HEK293 (cell line): ENCODE measurements around the gene CTSF.

Source experiments
- CTCF ChIA-PET: fragments of 350-600 bp; formaldehyde crosslinking; extraction: SDS; loops from one replicate; lab custom pipeline; 2021; ENCODE audit warnings: antibody characterized with exemption; lab: Yijun Ruan, JAX
- POLR2A ChIA-PET: fragments of 300-600 bp; formaldehyde crosslinking; extraction: SDS; loops from one replicate; lab custom pipeline; 2020; ENCODE audit warnings: antibody characterized with exemption, inconsistent platforms; lab: Yijun Ruan, JAX
- H3K27ac ChIP-seq: fragments of 200-500 bp; sonication (Bioruptor generic); 2 replicates; pipeline ENCODE4 v1.5.1; 2014; ENCODE audit warnings: low read depth, low read length, control low read depth, inconsistent platforms; ENCODE audit errors: extremely low read depth
- H3K36me3 ChIP-seq, 2 experiments: fragments of 200-500 bp in 1 of 2; sonication (Bioruptor generic) in 1 of 2; 1 replicate in 1 of 2; 2 replicates in 1 of 2; pipeline ENCODE4 v1.5.1; 2014 to 2017; ENCODE audit warnings: inconsistent platforms in 2 of 2, low read length in 2 of 2; ENCODE audit not compliant: control insufficient read depth in 2 of 2, insufficient read depth in 1 of 2
- H3K4me1 ChIP-seq: fragments of 200-500 bp; sonication (Bioruptor generic); 2 replicates; pipeline ENCODE4 v1.5.1; 2014; ENCODE audit warnings: mild to moderate bottlenecking, low read length, inconsistent platforms; ENCODE audit not compliant: control insufficient read depth, insufficient read depth
- H3K4me3 ChIP-seq: 2 replicates; pipeline ENCODE4 v1.5.1; 2011; ENCODE audit warnings: low read depth, mild to moderate bottlenecking, control low read depth, low read length, moderate library complexity
- H3K9me3 ChIP-seq: fragments of 200-500 bp; sonication (Bioruptor generic); 2 replicates; pipeline ENCODE4 v1.5.1; 2014; ENCODE audit warnings: low read depth, low read length, inconsistent platforms; ENCODE audit not compliant: control insufficient read depth, insufficient read depth
- GLIS1 ChIP-seq: fragments of 450-650 bp; formaldehyde crosslinking; IDR thresholded peaks from 2 replicates; pipeline ENCODE4 v1.5.1; 2016; ENCODE audit warnings: missing biosample characterization, missing genetic modification characterization
- GLIS2 ChIP-seq: fragments of 450-650 bp; formaldehyde crosslinking; IDR thresholded peaks from 2 replicates; pipeline ENCODE4 v1.5.1; 2016; ENCODE audit warnings: missing biosample characterization, missing genetic modification characterization
- HOXD13 ChIP-seq: sonication (generic); formaldehyde crosslinking; IDR thresholded peaks from 2 replicates; pipeline ENCODE4 v1.8.0; 2022; ENCODE audit warnings: missing genetic modification reagents, borderline replicate concordance
- RBAK ChIP-seq: fragments of 450-650 bp; formaldehyde crosslinking; IDR thresholded peaks from 2 replicates; pipeline ENCODE4 v1.5.1; 2016; ENCODE audit warnings: missing biosample characterization, missing genetic modification characterization
- SP3 ChIP-seq: fragments of 450-650 bp; formaldehyde crosslinking; IDR thresholded peaks from 2 replicates; pipeline ENCODE4 v1.5.1; 2016; ENCODE audit warnings: missing biosample characterization, missing genetic modification characterization
- ZBTB20 ChIP-seq: fragments of 450-650 bp; formaldehyde crosslinking; IDR thresholded peaks from 2 replicates; pipeline ENCODE4 v1.5.1; 2016; ENCODE audit warnings: missing biosample characterization, missing genetic modification characterization
- ZNF133 ChIP-seq: fragments of 450-650 bp; formaldehyde crosslinking; IDR thresholded peaks from 2 replicates; pipeline ENCODE4 v1.5.1; 2016; ENCODE audit warnings: missing biosample characterization, missing genetic modification characterization
- ZNF175 ChIP-seq: fragments of 450-650 bp; formaldehyde crosslinking; IDR thresholded peaks from 2 replicates; pipeline ENCODE4 v1.5.1; 2016; ENCODE audit warnings: missing biosample characterization, missing genetic modification characterization
- ZNF184 ChIP-seq: fragments of 450-650 bp; IDR thresholded peaks from 2 replicates; pipeline ENCODE4 v1.5.1; 2018; ENCODE audit warnings: missing biosample characterization, mild to moderate bottlenecking, missing genetic modification characterization
- ZNF2 ChIP-seq: fragments of 450-650 bp; formaldehyde crosslinking; IDR thresholded peaks from 2 replicates; pipeline ENCODE4 v1.5.1; 2016; ENCODE audit warnings: missing biosample characterization, missing genetic modification characterization
- ZNF211 ChIP-seq: fragments of 450-650 bp; formaldehyde crosslinking; IDR thresholded peaks from 2 replicates; pipeline ENCODE4 v1.5.1; 2016; ENCODE audit warnings: low read depth, missing biosample characterization, missing genetic modification characterization
- ZNF416 ChIP-seq: fragments of 450-650 bp; formaldehyde crosslinking; IDR thresholded peaks from 2 replicates; pipeline ENCODE4 v1.5.1; 2016; ENCODE audit warnings: missing biosample characterization, missing genetic modification characterization
- ZNF560 ChIP-seq: fragments of 450-650 bp; formaldehyde crosslinking; IDR thresholded peaks from 2 replicates; pipeline ENCODE4 v1.5.1; 2017; ENCODE audit warnings: missing biosample characterization, missing genetic modification characterization, borderline replicate concordance
- ZNF768 ChIP-seq: fragments of 450-650 bp; formaldehyde crosslinking; IDR thresholded peaks from 2 replicates; pipeline ENCODE4 v1.5.1; 2018; ENCODE audit warnings: missing biosample characterization, mild to moderate bottlenecking, missing genetic modification characterization
- ZXDB ChIP-seq: fragments of 450-650 bp; formaldehyde crosslinking; IDR thresholded peaks from 2 replicates; pipeline ENCODE4 v1.5.1; 2016; ENCODE audit warnings: missing biosample characterization, missing genetic modification characterization
- TF ChIP-seq, protein P1 (sequence below): fragments of 450-650 bp; formaldehyde crosslinking; IDR thresholded peaks from 2 replicates; pipeline ENCODE4 v1.5.1; 2016; ENCODE audit warnings: missing biosample characterization, missing genetic modification characterization
- TF ChIP-seq, protein P2 (sequence below): fragments of 450-650 bp; formaldehyde crosslinking; IDR thresholded peaks from 2 replicates; pipeline ENCODE4 v1.5.1; 2016; ENCODE audit warnings: missing biosample characterization, missing genetic modification characterization
- TF ChIP-seq, protein P3 (sequence below): fragments of 450-650 bp; formaldehyde crosslinking; optimal IDR thresholded peaks from 2 replicates; pipeline ENCODE3; 2016; ENCODE audit warnings: missing biosample characterization, mild to moderate bottlenecking, missing genetic modification characterization
- TF ChIP-seq, protein P4 (sequence below): fragments of 450-650 bp; formaldehyde crosslinking; IDR thresholded peaks from 2 replicates; pipeline ENCODE4 v1.5.1; 2016; ENCODE audit warnings: missing biosample characterization, missing genetic modification characterization
- TF ChIP-seq, protein P5 (sequence below): sonication (generic); formaldehyde crosslinking; IDR thresholded peaks from 2 replicates; pipeline ENCODE4 v1.8.1; 2022; ENCODE audit warnings: mild to moderate bottlenecking, moderate library complexity, missing genetic modification reagents
- TF ChIP-seq, protein P6 (sequence below): fragments of 450-650 bp; formaldehyde crosslinking; IDR thresholded peaks from 2 replicates; pipeline ENCODE4 v1.5.1; 2016; ENCODE audit warnings: missing biosample characterization, missing genetic modification characterization

The CTSF gene

DNA sequence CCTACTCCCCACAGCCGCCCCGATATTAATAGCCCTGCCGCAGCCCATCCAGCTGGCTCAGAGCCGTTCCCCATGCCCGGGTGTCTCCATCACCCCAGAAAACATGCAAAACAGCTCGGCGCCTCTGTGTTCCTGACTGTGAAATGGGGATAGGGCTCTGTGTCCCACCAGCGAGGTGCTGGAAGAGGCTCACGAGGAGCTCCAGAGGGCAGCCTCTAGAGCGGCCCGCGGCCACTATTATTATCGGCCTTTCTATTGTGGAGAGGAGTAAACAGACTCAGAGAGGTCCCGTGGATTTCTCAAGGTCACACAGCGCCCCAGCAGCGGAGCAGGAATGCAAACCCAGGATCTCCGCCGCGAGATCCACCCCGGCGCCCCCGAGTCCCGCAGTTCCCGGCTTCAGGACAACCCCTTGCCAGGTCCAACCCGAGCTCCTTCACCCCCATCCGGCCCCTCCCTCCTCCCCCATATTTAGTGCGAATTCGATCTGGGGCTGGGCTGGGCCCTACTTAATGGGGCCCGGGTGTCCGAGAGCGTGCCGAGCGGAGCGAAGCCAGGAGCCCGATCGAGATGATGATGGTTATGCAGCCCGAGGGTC lies 21.9 kb downstream of the CTSF start, which contains the start of gene ACTN3:
TSS of gene ACTN3 (plus strand) at position 536 of the 598 bp plus-strand sequence. CDS start at position 571, 35 bp downstream.
- no peaks in the 10 kb centered on the region for H3K4me1 ChIP-seq
- TF ChIP-seq ZXDB (tag by site-specific recombination), result 0 out of 2 replicates have a peak, but pooled peaks have one; percentile 50
- TF ChIP-seq, protein P1, sequence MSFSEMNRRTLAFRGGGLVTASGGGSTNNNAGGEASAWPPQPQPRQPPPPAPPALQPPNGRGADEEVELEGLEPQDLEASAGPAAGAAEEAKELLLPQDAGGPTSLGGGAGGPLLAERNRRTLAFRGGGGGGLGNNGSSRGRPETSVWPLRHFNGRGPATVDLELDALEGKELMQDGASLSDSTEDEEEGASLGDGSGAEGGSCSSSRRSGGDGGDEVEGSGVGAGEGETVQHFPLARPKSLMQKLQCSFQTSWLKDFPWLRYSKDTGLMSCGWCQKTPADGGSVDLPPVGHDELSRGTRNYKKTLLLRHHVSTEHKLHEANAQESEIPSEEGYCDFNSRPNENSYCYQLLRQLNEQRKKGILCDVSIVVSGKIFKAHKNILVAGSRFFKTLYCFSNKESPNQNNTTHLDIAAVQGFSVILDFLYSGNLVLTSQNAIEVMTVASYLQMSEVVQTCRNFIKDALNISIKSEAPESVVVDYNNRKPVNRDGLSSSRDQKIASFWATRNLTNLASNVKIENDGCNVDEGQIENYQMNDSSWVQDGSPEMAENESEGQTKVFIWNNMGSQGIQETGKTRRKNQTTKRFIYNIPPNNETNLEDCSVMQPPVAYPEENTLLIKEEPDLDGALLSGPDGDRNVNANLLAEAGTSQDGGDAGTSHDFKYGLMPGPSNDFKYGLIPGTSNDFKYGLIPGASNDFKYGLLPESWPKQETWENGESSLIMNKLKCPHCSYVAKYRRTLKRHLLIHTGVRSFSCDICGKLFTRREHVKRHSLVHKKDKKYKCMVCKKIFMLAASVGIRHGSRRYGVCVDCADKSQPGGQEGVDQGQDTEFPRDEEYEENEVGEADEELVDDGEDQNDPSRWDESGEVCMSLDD (tag by site-specific recombination), result peak; percentile 42; the same call in 1 of the 2 replicates
- no peak for TF ChIP-seq RBAK (tag by site-specific recombination)
- peak; percentile 84 for TF ChIP-seq ZNF768
- 0 out of 2 replicates have a peak, but pooled peaks have one; percentile 2 for TF ChIP-seq SP3
- TF ChIP-seq, protein P2, sequence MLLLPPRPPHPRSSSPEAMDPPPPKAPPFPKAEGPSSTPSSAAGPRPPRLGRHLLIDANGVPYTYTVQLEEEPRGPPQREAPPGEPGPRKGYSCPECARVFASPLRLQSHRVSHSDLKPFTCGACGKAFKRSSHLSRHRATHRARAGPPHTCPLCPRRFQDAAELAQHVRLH, result 0 out of 2 replicates have a peak, but pooled peaks have one; percentile 9
- H3K4me3 ChIP-seq, result peak within 1 kb of the TSS; percentile 73
- POLR2A ChIA-PET, result interaction anchor here (0.6 to 2.1 kb wide), 17 partner anchors 8 to 782 kb away, joined by 3 to 15 read pairs (median 5); partner anchors contain the start of genes BBS1, CTSF, DPP3 and PELI3
- CTCF ChIA-PET, result interaction anchor here (1.0 to 2.8 kb wide), 5 partner anchors 32 to 138 kb away, joined by 3 to 10 read pairs (median 4); partner anchors contain the start of genes CCDC87, CCS and RBM4B
- H3K9me3 ChIP-seq, result no peaks in the 10 kb centered on the region
- H3K36me3 ChIP-seq, result peaks cover 0 to 24% of the 10 kb centered on the region in 2 experiments; a peak in 1 of 3 replicates
- peak within 1 kb of the TSS; percentile 65; the same call in 1 of the 2 replicates for H3K27ac ChIP-seq

DNA sequence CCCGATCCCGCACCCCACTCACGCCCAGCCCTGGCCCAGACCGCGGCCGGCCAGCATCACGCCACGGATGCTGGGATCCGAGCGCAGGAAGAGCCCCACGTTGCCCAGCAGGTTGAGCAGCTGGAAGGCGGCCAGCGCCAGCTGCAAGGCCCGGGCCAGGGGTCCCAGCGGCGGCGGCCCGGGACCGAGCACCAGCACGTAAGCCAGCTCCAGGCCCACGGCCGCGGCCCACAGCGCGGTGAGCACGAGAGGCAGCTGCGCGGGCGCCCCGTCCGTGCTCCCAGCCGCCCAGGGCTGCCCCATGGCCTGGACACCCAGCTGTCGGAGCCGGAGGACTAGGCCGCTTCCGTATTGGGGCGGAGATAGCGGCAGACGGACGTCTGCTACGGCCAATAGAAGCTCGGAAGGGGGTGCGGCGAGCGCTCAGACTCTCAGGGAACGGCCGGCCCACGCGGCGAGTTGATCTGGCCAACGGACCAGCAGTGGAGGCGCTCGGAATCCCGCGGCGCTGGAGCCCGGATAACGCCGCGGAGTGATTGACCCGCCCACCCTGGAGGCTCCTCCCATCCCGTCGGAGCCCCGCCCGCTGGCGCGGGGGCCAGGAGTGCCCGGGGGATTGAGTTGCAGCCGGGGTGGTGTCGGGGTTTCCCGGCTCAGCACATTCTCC lies 22.6 kb downstream of the CTSF start, which contains the start of gene ZDHHC24:
TSS of gene ZDHHC24 (minus strand) at position 348 of the 667 bp plus-strand sequence. CDS start at position 303, 45 bp downstream.
- H3K4me1 ChIP-seq, result no peaks in the 10 kb centered on the region
- CTCF ChIA-PET, result interaction anchor here (0.7 to 2.8 kb wide), 6 partner anchors 17 to 138 kb away, joined by 3 to 10 read pairs (median 4); partner anchors contain the start of genes CCDC87, CCS, MRPL11 and RBM4B
- H3K9me3 ChIP-seq, result no peaks in the 10 kb centered on the region
- H3K36me3 ChIP-seq, result peaks cover 0 to 28% of the 10 kb centered on the region in 2 experiments; a peak in 1 of 3 replicates
- POLR2A ChIA-PET, result interaction anchor here (0.7 to 2.1 kb wide), 19 partner anchors 9 to 310 kb away, joined by 3 to 15 read pairs (median 5); partner anchors contain the start of genes BBS1, CTSF, DPP3 and PELI3
- peak within 1 kb of the TSS; percentile 73 for H3K4me3 ChIP-seq
- peak within 1 kb of the TSS; percentile 65; the same call in 1 of the 2 replicates for H3K27ac ChIP-seq
- TF ChIP-seq GLIS2 (tag by site-specific recombination) (peak; percentile 62), ZNF560 (tag by site-specific recombination) (no peak), ZBTB20 (tag by site-specific recombination) (peak; percentile 99), ZNF416 (tag by site-specific recombination) (no peak), ZNF211 (tag by site-specific recombination) (no peak), GLIS1 (peak; percentile 50; the same call in 1 of the 2 replicates), ZNF175 (tag by site-specific recombination) (no peak), ZNF184 (tag by site-specific recombination) (0 out of 2 replicates have a peak, but pooled peaks have one; percentile 59), HOXD13 (CRISPR knock-in tag) (no peak), ZNF2 (tag by site-specific recombination) (no peak), ZNF133 (tag by site-specific recombination) (no peak)
- TF ChIP-seq, protein P3, sequence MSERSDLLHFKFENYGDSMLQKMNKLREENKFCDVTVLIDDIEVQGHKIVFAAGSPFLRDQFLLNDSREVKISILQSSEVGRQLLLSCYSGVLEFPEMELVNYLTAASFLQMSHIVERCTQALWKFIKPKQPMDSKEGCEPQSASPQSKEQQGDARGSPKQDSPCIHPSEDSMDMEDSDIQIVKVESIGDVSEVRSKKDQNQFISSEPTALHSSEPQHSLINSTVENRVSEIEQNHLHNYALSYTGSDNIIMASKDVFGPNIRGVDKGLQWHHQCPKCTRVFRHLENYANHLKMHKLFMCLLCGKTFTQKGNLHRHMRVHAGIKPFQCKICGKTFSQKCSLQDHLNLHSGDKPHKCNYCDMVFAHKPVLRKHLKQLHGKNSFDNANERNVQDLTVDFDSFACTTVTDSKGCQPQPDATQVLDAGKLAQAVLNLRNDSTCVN (tag by site-specific recombination), result peak; percentile 69
- TF ChIP-seq, protein P4, sequence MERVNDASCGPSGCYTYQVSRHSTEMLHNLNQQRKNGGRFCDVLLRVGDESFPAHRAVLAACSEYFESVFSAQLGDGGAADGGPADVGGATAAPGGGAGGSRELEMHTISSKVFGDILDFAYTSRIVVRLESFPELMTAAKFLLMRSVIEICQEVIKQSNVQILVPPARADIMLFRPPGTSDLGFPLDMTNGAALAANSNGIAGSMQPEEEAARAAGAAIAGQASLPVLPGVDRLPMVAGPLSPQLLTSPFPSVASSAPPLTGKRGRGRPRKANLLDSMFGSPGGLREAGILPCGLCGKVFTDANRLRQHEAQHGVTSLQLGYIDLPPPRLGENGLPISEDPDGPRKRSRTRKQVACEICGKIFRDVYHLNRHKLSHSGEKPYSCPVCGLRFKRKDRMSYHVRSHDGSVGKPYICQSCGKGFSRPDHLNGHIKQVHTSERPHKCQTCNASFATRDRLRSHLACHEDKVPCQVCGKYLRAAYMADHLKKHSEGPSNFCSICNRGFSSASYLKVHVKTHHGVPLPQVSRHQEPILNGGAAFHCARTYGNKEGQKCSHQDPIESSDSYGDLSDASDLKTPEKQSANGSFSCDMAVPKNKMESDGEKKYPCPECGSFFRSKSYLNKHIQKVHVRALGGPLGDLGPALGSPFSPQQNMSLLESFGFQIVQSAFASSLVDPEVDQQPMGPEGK (tag by site-specific recombination), result peak; percentile 79; the same call in 1 of the 2 replicates
- TF ChIP-seq, protein P5, sequence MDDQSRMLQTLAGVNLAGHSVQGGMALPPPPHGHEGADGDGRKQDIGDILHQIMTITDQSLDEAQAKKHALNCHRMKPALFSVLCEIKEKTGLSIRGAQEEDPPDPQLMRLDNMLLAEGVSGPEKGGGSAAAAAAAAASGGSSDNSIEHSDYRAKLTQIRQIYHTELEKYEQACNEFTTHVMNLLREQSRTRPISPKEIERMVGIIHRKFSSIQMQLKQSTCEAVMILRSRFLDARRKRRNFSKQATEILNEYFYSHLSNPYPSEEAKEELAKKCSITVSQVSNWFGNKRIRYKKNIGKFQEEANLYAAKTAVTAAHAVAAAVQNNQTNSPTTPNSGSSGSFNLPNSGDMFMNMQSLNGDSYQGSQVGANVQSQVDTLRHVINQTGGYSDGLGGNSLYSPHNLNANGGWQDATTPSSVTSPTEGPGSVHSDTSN (CRISPR knock-in tag), result peak; percentile 96
- TF ChIP-seq, protein P6, sequence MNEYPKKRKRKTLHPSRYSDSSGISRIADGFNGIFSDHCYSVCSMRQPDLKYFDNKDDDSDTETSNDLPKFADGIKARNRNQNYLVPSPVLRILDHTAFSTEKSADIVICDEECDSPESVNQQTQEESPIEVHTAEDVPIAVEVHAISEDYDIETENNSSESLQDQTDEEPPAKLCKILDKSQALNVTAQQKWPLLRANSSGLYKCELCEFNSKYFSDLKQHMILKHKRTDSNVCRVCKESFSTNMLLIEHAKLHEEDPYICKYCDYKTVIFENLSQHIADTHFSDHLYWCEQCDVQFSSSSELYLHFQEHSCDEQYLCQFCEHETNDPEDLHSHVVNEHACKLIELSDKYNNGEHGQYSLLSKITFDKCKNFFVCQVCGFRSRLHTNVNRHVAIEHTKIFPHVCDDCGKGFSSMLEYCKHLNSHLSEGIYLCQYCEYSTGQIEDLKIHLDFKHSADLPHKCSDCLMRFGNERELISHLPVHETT (tag by site-specific recombination), result no peak
